Fibroblast of skin of abdomen (primary cell): ENCODE measurements around the gene RALGPS1.

ENCODE experiments used
- DNase-seq: peaks from one replicate; pipeline ENCODE4 v3.0.0-alpha.2; 2013

Gene RALGPS1

GRCh38 chr9:126957687-126958053 is 43.1 kb downstream of the RALGPS1 start:
- peak; percentile 75 for DNase-seq

- no peak for DNase-seq
Measured at GRCh38 chr9:126959336-126959735, 44.8 kb downstream of the RALGPS1 start.

- no peak for DNase-seq
Measured at GRCh38 chr9:126959917-126960316, 45.3 kb downstream of the RALGPS1 start.

DNA sequence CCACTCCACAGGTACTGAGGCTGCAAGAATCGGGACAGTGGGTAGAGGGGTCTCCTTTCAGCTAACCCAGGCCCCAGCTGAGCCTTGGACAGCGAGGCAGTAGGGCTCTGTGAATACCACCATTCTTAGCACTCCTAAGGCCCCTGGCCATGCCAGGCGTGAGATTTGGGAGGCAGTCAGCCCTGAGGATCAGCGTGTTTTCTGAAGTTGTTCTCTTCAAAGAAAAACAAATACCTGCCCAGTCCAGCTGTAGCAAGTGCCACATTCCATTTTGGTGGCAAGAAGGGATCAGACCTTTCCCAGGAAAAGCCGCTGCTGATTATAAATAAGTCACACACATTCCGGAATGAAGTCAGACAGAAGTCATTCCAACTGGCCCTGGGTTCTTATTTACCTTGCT is 47.8 kb downstream of the RALGPS1 start:
- DNase-seq: no peak

- no peak for DNase-seq
Measured at GRCh38 chr9:126965077-126965476, 50.5 kb downstream of the RALGPS1 start.

DNA sequence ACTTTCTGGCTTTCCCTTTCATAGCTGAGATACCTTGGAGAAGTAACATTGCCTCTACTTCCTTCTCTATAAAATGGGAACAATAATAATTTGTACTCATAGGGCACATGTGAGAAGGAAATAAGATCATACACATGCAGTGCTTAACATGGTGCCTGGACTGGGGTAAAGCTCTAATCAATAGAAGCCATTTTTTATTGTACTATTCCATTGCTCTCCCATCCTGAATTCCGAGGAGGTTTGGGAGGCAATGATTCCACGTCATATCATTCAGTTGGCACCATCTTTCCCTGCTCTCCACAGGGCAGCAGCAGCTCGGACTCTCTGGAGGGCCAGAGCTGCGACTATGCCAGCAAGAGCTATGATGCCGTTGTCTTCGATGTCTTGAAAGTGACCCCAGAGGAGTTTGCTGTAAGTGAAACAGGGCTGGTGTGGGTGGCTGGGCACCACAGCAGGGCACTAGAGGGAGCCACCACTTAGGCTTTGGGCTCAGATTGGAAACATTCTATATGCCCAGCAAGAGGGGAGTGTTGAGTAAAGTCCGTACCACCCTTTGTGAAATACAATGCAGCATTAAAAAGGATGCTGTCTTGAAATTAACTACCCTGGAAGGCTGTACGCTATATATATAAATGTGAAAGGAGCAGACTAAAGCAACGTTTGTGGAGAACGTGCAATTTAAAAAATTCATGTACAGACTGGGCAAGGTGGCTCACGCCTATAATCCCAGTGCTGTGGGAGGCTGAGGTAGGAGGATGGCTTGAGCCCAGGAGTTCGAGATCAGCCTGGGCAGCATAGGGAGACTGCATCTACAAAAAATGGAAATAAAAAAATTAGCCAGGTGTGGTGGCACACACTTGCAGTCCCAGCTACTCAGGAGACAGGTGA is 51.2 kb downstream of the RALGPS1 start:
- peak; percentile 56 for DNase-seq

DNA sequence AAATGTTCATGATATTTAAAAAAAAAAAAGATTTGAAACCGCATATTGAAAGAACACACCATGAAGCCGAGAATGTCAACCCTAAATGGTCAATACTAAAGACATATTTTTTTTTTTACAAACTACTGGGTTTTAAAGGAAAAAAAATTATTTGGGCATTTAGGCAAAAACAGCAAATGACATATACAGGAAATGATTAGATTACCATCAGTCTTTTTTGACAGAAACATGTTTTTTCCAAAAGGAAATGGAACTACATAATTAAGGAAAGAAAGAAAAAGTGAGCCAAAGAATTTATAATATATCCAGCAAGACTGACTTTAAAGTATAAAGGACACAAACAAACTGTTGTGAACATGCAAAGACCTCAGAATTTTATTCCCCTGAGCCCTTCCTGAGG is 56.7 kb downstream of the RALGPS1 start:
- DNase-seq: no peak

GRCh38 chr9:126973651-126974529 is 59.3 kb downstream of the RALGPS1 start:
- DNase-seq: no peak

DNA sequence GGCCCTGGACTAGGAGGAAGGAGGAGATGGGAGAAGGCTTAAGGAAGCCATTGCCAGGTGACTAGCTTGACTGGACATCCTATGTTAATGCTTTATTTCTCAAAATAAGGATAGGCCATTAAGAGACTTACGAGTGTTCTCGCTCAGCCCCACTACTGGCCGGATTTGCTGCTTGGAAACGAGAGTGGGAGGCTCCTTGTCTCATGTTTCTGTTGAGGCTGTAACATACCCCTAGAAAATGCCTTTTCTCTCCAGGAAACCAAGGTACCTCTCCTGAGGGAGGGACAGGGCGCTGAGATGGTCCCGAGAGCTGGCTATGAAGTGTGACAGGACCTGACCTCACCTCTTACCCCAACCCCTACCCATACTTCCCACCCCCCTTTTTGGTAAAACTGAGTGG is 60.0 kb downstream of the RALGPS1 start:
- DNase-seq: no peak

GRCh38 chr9:126975327-126976220 is 61.0 kb downstream of the RALGPS1 start:
- DNase-seq: no peak

DNA sequence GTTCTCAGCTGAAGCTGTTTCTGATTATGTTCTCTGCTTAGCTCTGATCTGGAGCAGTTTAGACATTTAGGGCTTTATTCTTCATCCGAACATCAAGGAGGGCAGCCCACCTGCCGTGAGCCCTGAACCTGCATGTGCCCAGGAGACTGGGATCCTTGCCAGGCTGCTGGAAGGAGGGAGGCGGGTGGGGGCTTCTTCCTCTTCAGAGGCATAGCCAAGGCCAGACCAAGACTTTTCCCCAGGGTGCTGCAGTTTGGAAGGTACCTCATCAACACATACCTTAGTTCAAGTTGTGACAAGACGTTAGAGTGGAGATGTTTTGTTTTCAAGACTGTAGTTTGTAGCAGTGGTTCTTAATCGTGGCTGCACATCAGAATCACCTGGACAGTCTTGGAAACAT is 64.9 kb downstream of the RALGPS1 start:
- DNase-seq: no peak

GRCh38 chr9:126980231-126980630 is 65.6 kb downstream of the RALGPS1 start:
- DNase-seq: no peak

GRCh38 chr9:126981218-126981617 is 66.6 kb downstream of the RALGPS1 start:
- DNase-seq: no peak

- no peak for DNase-seq
Measured at GRCh38 chr9:126982215-126983002, 67.8 kb downstream of the RALGPS1 start.

DNA sequence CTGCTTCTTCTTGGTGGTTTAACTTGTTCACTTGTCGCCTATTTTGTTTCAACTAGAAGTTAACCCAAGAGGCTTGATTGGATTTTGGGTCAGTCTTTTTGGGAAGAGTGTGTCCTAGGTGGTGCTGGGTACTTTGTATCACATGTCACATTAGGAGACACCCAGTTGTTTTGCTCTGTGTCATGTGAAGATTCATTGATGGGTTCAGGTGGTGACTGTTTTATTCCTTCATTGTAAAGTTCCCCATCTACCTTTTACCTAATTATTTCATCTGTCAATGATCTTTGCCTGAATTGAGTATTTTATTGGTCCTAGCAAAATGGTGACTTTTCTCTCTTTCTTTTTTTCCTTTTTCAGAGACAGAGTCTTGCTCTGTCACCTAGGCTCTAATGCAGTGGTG is 69.2 kb downstream of the RALGPS1 start:
- DNase-seq: no peak

- DNase-seq: no peak
Measured at GRCh38 chr9:126984969-126985368, 70.4 kb downstream of the RALGPS1 start.

GRCh38 chr9:126985870-126986498 is 71.4 kb downstream of the RALGPS1 start:
- peak; percentile 54 for DNase-seq

DNA sequence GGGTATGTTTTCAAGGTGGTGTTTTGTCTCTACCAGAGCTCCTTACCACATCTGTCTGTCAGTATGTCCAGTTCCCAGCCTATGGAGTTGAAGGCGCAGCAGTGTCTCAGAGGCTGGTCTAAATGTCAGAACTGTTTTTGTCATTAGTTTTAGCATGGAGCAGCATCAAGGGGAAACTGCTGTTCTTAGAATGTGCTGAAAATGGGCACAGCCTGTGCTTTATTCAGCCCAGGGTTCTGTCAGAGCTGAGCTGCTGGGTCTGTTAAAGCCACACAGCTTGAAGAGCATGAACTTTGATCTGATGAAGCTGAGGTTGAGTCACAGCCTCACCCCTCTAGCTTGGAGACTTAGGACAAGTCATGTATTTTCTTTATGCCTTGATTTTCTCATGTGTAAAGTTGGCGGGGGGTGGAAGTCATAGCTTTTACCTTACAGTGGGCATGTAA is 71.9 kb downstream of the RALGPS1 start:
- no peak for DNase-seq

DNA sequence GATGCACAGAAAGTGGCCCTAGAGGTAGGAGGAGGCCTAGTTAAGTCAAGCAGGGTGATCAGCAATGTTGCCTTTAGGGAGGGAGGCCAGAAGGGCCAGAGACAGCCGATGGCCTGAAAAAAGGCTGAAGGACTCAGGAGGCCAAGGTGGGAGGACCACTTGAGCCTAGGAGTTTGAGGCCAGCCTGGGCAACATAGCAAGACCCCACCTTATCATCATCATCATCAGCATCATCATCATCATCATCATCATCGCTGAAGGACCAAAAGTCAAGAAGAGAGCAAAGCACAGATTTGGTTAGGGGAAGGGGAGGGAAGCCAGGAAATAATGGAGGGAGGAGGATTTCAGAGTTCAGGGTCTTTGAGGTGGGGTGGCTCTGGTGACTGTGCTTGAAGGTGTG is 74.3 kb downstream of the RALGPS1 start:
- DNase-seq: no peak

- no peak for DNase-seq
Measured at GRCh38 chr9:126989847-126990842, 75.6 kb downstream of the RALGPS1 start.
